Pancreas (tissue), 10 donors: Measurements from ENCODE around the gene CTSW. TPM values are rescaled to one million over a fixed set of nuclear protein-coding genes. Genes with fewer than 3 reads are reported as not detected.
A peak's percentile ranks its signal among the peaks of the same experiment; 100 is the strongest.

Experiments
- ATAC-seq, 4 donors: fragments of 200-7000 bp; cut with Tn5 transposase; one replicate each; pipeline versions ENCODE4 v1.8.0 to v1.9.1; 2020; ENCODE audit warnings: mild to moderate bottlenecking in 4 of 4, moderate library complexity in 4 of 4
- DNase-seq, 6 donors: peaks; one replicate each; pipeline ENCODE4 v3.0.0-alpha.2; 2020
- FAIRE-seq: peaks from 2 replicates; lab custom pipeline; 2012; peaks lifted over from hg19 to GRCh38; lab: Jason Lieb, UNC
- H3K27ac ChIP-seq, 4 donors: fragments of 200-600 bp; sonication (generic); 1 replicate in 3 of 4; 2 replicates in 1 of 4; pipeline versions ENCODE4 v1.5.0 to v1.8.0; 2020
- H3K27me3 ChIP-seq, 4 donors: fragments of 200-600 bp; one replicate each; pipeline ENCODE4 v1.8.0; 2021
- H3K36me3 ChIP-seq, 3 donors: fragments of 200-600 bp; sonication (generic) in 1 of 3; one replicate each; pipeline versions ENCODE4 v1.5.0 to v1.8.0; 2020 to 2021
- H3K4me1 ChIP-seq, 3 donors: fragments of 200-600 bp; one replicate each; pipeline ENCODE4 v1.8.0; 2021
- H3K4me3 ChIP-seq, 4 donors: fragments of 200-600 bp; sonication (generic) in 2 of 4; one replicate each; pipeline versions ENCODE4 v1.5.0 to v1.8.0; 2020 to 2021
- H3K9me3 ChIP-seq, 4 donors: fragments of 200-600 bp; one replicate each; pipeline ENCODE4 v1.8.0; 2021
- CTCF ChIP-seq, 4 donors: fragments of 200-600 bp; sonication (generic) in 3 of 4; IDR thresholded peaks; one replicate each; pipeline versions ENCODE4 v1.5.0 to v1.8.0; 2021; ENCODE audit warnings: antibody characterized with exemption in 4 of 4
- WGBS, 2 donors: extraction: QIAGEN DNeasy Blood & Tissue Kit; methylation state at CpG; one replicate each; pipeline ENCODE4 v1.1.7; 2013; 5-methylcytosine and 5-hydroxymethylcytosine counted together
- intact Hi-C, 3 donors: fragments of 100-400 bp; cut with DNase I; formaldehyde crosslinking; loops; one replicate each; pipeline versions ENCODE4 v1.11.1 to v1.14.2; 2022
- polyA plus RNA-seq, 2 donors: library from polyadenylated mRNA; stranded (reverse); fragments of 200-250 nt; gene quantifications; one replicate each; pipeline ENCODE4 v1.2.3, GENCODE V29; 2013
- total RNA-seq, 6 donors: library from RNA; stranded (reverse); fragmentation: NEBNext Ultra II Directional in 4 of 6; extraction: Animal tissue kit (Norgen Biotek cat#: 25700) in 4 of 6; gene quantifications; one replicate each; pipeline versions ENCODE4 v1.2.1 to v1.2.4, GENCODE V29; 2021 to 2023
- donor health status: healthy with polysubstance abuse.
- donor health status: DM: no; HTN: no; CAD: no; lungs with moderate emphysema.
- donor health status: DM: no; HTN: no; CAD: no.
- donor health status: control.
- donor health status: control.
- donor health status: Bipolar disorder and iron deficiency.
- donor health status: DM: yes; HTN: yes; CAD: no.
- donor health status: DM: no; HTN: no; CAD: no.
- donor health status: DM: no; HTN: no; CAD: no.
- donor health status: DM: yes; HTN: yes; CAD: no.

Gene CTSW
- total and polyA plus RNA-seq, 8 donors, result 0.14 to 0.72 (median 0.46) TPM; not detected in 1

- Histone ChIP-seq H3K27ac (no peak overlapping the region), H3K27me3 (no peaks in the 10 kb centered on the region), H3K4me3 (no peak overlapping the region), H3K36me3 (no peaks in the 10 kb centered on the region), H3K4me1 (peaks cover 0 to 8% (median 7%) of the 10 kb centered on the region in 3 donors), H3K9me3 (no peaks in the 10 kb centered on the region)
- FAIRE-seq, result no peak
- no peak for TF ChIP-seq CTCF (IDR thresholded peaks at IDR 0.05)
- WGBS, 2 donors, result 30 to 44% methylated on average over 5 of the region's 5 CpGs
- DNase-seq, result no peak
- no peak for ATAC-seq
- intact Hi-C loops, result no loop called here
These were observed 23.4 kb downstream of the CTSW start for GRCh38 chr11:65903068-65903481.

GRCh38 chr11:65903715-65904114, 24.1 kb downstream of the CTSW start:
- WGBS, 2 donors, result 59 to 65% methylated on average over 8 of the region's 8 CpGs
- no peak for TF ChIP-seq CTCF (IDR thresholded peaks at IDR 0.05)
- intact Hi-C loops, result no loop called here
- no peak overlapping the region for H3K4me3 ChIP-seq
- no peaks in the 10 kb centered on the region for H3K9me3 ChIP-seq
- FAIRE-seq (no peak), DNase-seq (no peak), ATAC-seq (no peak)
- no peak overlapping the region for H3K27ac ChIP-seq
- peaks cover 0 to 8% (median 7%) of the 10 kb centered on the region in 3 donors for H3K4me1 ChIP-seq
- no peaks in the 10 kb centered on the region for H3K27me3 ChIP-seq
- no peaks in the 10 kb centered on the region for H3K36me3 ChIP-seq

- DNase-seq, result no peak
- H3K27ac ChIP-seq, result no peak overlapping the region
- H3K4me1 ChIP-seq, result no peaks in the 10 kb centered on the region
- no peak overlapping the region for H3K4me3 ChIP-seq
- no peaks in the 10 kb centered on the region for H3K36me3 ChIP-seq
- FAIRE-seq, result no peak
- WGBS, 2 donors, result 74 to 81% methylated on average over 5 of the region's 5 CpGs
- intact Hi-C loops, result no loop called here
- H3K27me3 ChIP-seq, result no peaks in the 10 kb centered on the region
- no peaks in the 10 kb centered on the region for H3K9me3 ChIP-seq
- no peak for ATAC-seq
- no peak for TF ChIP-seq CTCF (IDR thresholded peaks at IDR 0.05)
These were observed 27.0 kb downstream of the CTSW start for GRCh38 chr11:65906602-65907001.

GRCh38 chr11:65907878-65908277, 28.2 kb downstream of the CTSW start:
- FAIRE-seq, result no peak
- ATAC-seq, result no peak
- no peak for TF ChIP-seq CTCF (IDR thresholded peaks at IDR 0.05)
- Histone ChIP-seq H3K9me3 (no peaks in the 10 kb centered on the region), H3K27ac (no peak overlapping the region), H3K4me1 (no peaks in the 10 kb centered on the region), H3K36me3 (no peaks in the 10 kb centered on the region), H3K4me3 (no peak overlapping the region), H3K27me3 (no peaks in the 10 kb centered on the region)
- intact Hi-C loops, result no loop called here
- DNase-seq, result no peak
- 75 to 79% methylated on average over 6 of the region's 6 CpGs for WGBS, 2 donors

- Histone ChIP-seq H3K4me1 (peaks cover 0 to 8% (median 0%) of the 10 kb centered on the region in 3 donors), H3K4me3 (no peak overlapping the region), H3K9me3 (no peaks in the 10 kb centered on the region), H3K36me3 (no peaks in the 10 kb centered on the region), H3K27ac (no peak overlapping the region), H3K27me3 (no peaks in the 10 kb centered on the region)
- peak in 3 of 4 donors; percentile 7 to 44 (median 37) for ATAC-seq
- DNase-seq, result no peak
- no peak for FAIRE-seq
- TF ChIP-seq CTCF (IDR thresholded peaks at IDR 0.05), result no peak
- intact Hi-C loops, result no loop called here
- 17% methylated on average over 14 of the region's 14 CpGs for WGBS, 2 donors
These were observed 32.3 kb downstream of the CTSW start for GRCh38 chr11:65911682-65912568.
